GM12878 (cell line): ENCODE data around the gene SNN. TPM values are rescaled to one million over a fixed set of nuclear protein-coding genes. Genes with fewer than 3 reads are reported as not detected.
A peak's percentile ranks its signal among the peaks of the same experiment; 100 is the strongest.

Experiments
- ATAC-seq: fragments of 200-7000 bp; cut with Tn5 transposase; 3 replicates; pipeline ENCODE4 v1.9.1; 2020; ENCODE audit warnings: mild to moderate bottlenecking, moderate library complexity
- BruUV-seq: library from RNA; stranded (reverse); fragments of 400-500 nt; replicated peaks from 2 replicates; lab custom pipeline; 2021; lab: Mats Ljungman, UMichigan
- CTCF ChIA-PET: fragments of 300-600 bp; sonication (Branson Sonifier 250); formaldehyde crosslinking; extraction: SDS; loops from one replicate; lab custom pipeline; 2021; ENCODE audit warnings: inconsistent platforms; lab: Yijun Ruan, JAX
- POLR2A ChIA-PET: fragments of 350-600 bp; formaldehyde crosslinking; extraction: SDS; loops from one replicate; lab custom pipeline; 2021; ENCODE audit warnings: inconsistent platforms; lab: Charles Lee
- RAD21 ChIA-PET: fragments of 300-600 bp; sonication (Branson Sonifier 250); formaldehyde crosslinking; loops from one replicate; lab custom pipeline; 2023; ENCODE audit warnings: antibody characterized with exemption; ENCODE audit not compliant: unreplicated experiment; lab: Charles Lee
- SMC1A ChIA-PET: fragments of 300-600 bp; sonication (Branson Sonifier 250); formaldehyde crosslinking; loops from one replicate; lab custom pipeline; 2023; ENCODE audit not compliant: unreplicated experiment, uncharacterized antibody; lab: Charles Lee
- DNase-seq: peaks from one replicate; pipeline ENCODE4 v3.0.0-alpha.2; 2011; ENCODE audit warnings: low read depth, low spot score
- FAIRE-seq: peaks from 3 replicates; lab custom pipeline; 2011; peaks lifted over from hg19 to GRCh38; lab: Jason Lieb, UNC
- H2AFZ ChIP-seq: 2 replicates; pipeline ENCODE4 v1.6.0; 2011; ENCODE audit warnings: low read depth, low read length, control low read depth; ENCODE audit not compliant: control insufficient read depth
- H3K27ac ChIP-seq: 2 replicates; pipeline ENCODE4 v1.5.1; 2011; ENCODE audit warnings: control low read depth; ENCODE audit not compliant: control insufficient read depth, insufficient read depth
- H3K27me3 ChIP-seq, 2 experiments: replicated peaks in 1 of 2; 2 replicates each; pipeline versions ENCODE4 v1.6.0 to v1.6.1; 2011; ENCODE audit warnings: low read length in 1 of 2; ENCODE audit not compliant: control insufficient read depth in 2 of 2, insufficient read depth in 2 of 2
- H3K36me3 ChIP-seq, 2 experiments: 2 replicates each; pipeline ENCODE4 v1.5.1; 2011; ENCODE audit warnings: low read length in 1 of 2; ENCODE audit not compliant: control insufficient read depth in 2 of 2, insufficient read depth in 2 of 2
- H3K4me1 ChIP-seq: 2 replicates; pipeline ENCODE4 v1.6.1; 2011; ENCODE audit warnings: mild to moderate bottlenecking, low read length, moderate library complexity, mixed read lengths; ENCODE audit not compliant: control insufficient read depth, insufficient read depth
- H3K4me2 ChIP-seq: 2 replicates; pipeline ENCODE4 v1.6.0; 2011; ENCODE audit warnings: control low read depth; ENCODE audit not compliant: control insufficient read depth, insufficient read depth
- H3K4me3 ChIP-seq: fragments of 200-600 bp; sonication (generic); 2 replicates; pipeline ENCODE4 v1.5.1; 2016
- H3K79me2 ChIP-seq: 2 replicates; pipeline ENCODE4 v1.6.0; 2011; ENCODE audit warnings: low read length; ENCODE audit not compliant: control insufficient read depth, insufficient read depth
- H3K9ac ChIP-seq: 2 replicates; pipeline ENCODE4 v1.8.0; 2011; ENCODE audit warnings: low read length, control low read depth, mixed read lengths; ENCODE audit not compliant: control insufficient read depth, insufficient read depth
- H3K9me3 ChIP-seq: replicated peaks from 3 replicates; pipeline ENCODE4 v1.5.1; 2011; ENCODE audit warnings: mild to moderate bottlenecking, low read length; ENCODE audit not compliant: control insufficient read depth, insufficient read depth
- H4K20me1 ChIP-seq: 2 replicates; pipeline ENCODE4 v1.6.0; 2011; ENCODE audit not compliant: control insufficient read depth, insufficient read depth
- CEBPZ ChIP-seq: fragments of 150-350 bp; IDR thresholded peaks from 2 replicates; pipeline ENCODE4 v1.6.1; 2016; ENCODE audit warnings: low read depth, low read length
- DPF2 ChIP-seq: fragments of 450-650 bp; IDR thresholded peaks from 2 replicates; pipeline ENCODE4 v1.6.1; 2017; ENCODE audit warnings: mild to moderate bottlenecking
- FOXK2 ChIP-seq: fragments of 450-650 bp; IDR thresholded peaks from 2 replicates; pipeline ENCODE4 v1.6.1; 2017; ENCODE audit warnings: mild to moderate bottlenecking, moderate library complexity
- LARP7 ChIP-seq: fragments of 450-650 bp; IDR thresholded peaks from 2 replicates; pipeline ENCODE4 v1.6.1; 2017; ENCODE audit warnings: mild to moderate bottlenecking
- NKRF ChIP-seq: fragments of 450-650 bp; conservative IDR thresholded peaks from 2 replicates; pipeline ENCODE4 v1.6.1; 2017; ENCODE audit warnings: mild to moderate bottlenecking, moderate library complexity
- WGBS: methylation state at CpG from one replicate; pipeline ENCODE4 v1.1.6; 2016; ENCODE audit warnings: low lambda C conversion rate; ENCODE audit not compliant: insufficient replicate concordance, insufficient coverage; ENCODE audit errors: missing lambda C conversion rate; 5-methylcytosine and 5-hydroxymethylcytosine counted together
- in situ Hi-C: fragments of 300-500 bp; cut with MboI; formaldehyde crosslinking; loops from 9 replicates; pipeline ENCODE4 v1.14.3; 2018; ENCODE audit warnings: mixed read lengths
- intact Hi-C: fragments of 100-400 bp; cut with micrococcal nuclease; formaldehyde crosslinking; loops from one replicate; pipeline ENCODE4 v1.14.2; 2022; ENCODE audit not compliant: unreplicated experiment
- polyA plus RNA-seq, 11 experiments: library from polyadenylated mRNA; depleted of rRNA in 4 of 11; unstranded in 6 of 11; stranded (reverse) in 5 of 11; fragments of >200 nt; fragmentation: Nextera tagmentation in 4 of 11; fragmentation: Illumina TruSeq in 1 of 11; extraction: Ambion mirVana in 4 of 11; extraction: Trizol in 1 of 11; gene quantifications; 1 replicate in 1 of 11; 2 replicates in 10 of 11; pipeline versions ENCODE4 v1.2.1 to v1.2.3, GENCODE V29; 2011 to 2016; ENCODE audit warnings: inconsistent platforms in 2 of 11, missing spikeins in 2 of 11, low read depth in 1 of 11
- total RNA-seq, 4 experiments: library from RNA; depleted of rRNA in 3 of 4; stranded (reverse); fragments of >200 nt in 3 of 4; fragmentation: Illumina TruSeq in 1 of 4; extraction: Trizol in 1 of 4; gene quantifications; 2 replicates each; pipeline versions ENCODE4 v1.2.1 to v1.2.3, GENCODE V29; 2013 to 2021

SNN gene
- total and polyA plus RNA-seq, 10 of the 15 experiments (the other 5 are each of a cell fraction or from before 2014, with no cell fraction given), result 2.2 to 43.4 (median 27.8) TPM

- no peak for TF ChIP-seq CEBPZ
- TF ChIP-seq DPF2, result no peak
- no peak for TF ChIP-seq LARP7
Measured at GRCh38 chr16:11638140-11638539, 30.1 kb upstream of the SNN start (continued).

GRCh38 chr16:11639008-11639562, 29.2 kb upstream of the SNN start:
- intact Hi-C loops (no loop called here), in situ Hi-C loops (no loop called here)
- TF ChIP-seq FOXK2, result peak; percentile 42; the same call in 1 of the 2 replicates
- TF ChIP-seq NKRF, result no peak
- H3K9ac ChIP-seq, result no peak overlapping the region
- no peaks in the 10 kb centered on the region for H3K4me1 ChIP-seq
- ChIA-PET SMC1A (interaction anchor here (0.6 to 4.7 kb wide), 5 partner anchors 19 to 214 kb away, joined by 3 to 25 read pairs (median 3); no protein-coding TSS in a partner anchor), RAD21 (interaction anchor here (0.7 to 2.5 kb wide), 4 partner anchors 52 to 230 kb away, joined by 3 to 16 read pairs (median 8); partner anchors contain the start of gene LITAF), CTCF (interaction anchor here (1.0 to 6.1 kb wide), 10 partner anchors 8 to 234 kb away, joined by 3 to 99 read pairs (median 25); no protein-coding TSS in a partner anchor), POLR2A (no interaction called here)
- H3K4me3 ChIP-seq, result no peak overlapping the region
- FAIRE-seq, result no peak
- no peaks in the 10 kb centered on the region; a peak in 1 of 4 replicates for H3K27me3 ChIP-seq
- no peak for ATAC-seq
- H3K4me2 ChIP-seq, result no peak overlapping the region
- no peaks in the 10 kb centered on the region for H3K9me3 ChIP-seq
- no peak overlapping the region for H3K27ac ChIP-seq
- H2AFZ ChIP-seq, result no peak overlapping the region
- no peak for DNase-seq
- 38% methylated on average over 4 of the region's 4 CpGs for WGBS
- no peaks in the 10 kb centered on the region for H3K36me3 ChIP-seq
- BruUV-seq, result no TSS peak
- no peaks in the 10 kb centered on the region for H3K79me2 ChIP-seq
- H4K20me1 ChIP-seq, result no peaks in the 10 kb centered on the region
